Ishikawa (cell line): ENCODE data around the gene DCTN5.

ENCODE experiments used
- CEBPB ChIP-seq: IDR thresholded peaks from 2 replicates; pipeline ENCODE4 v1.6.1; 2012
- EP300 ChIP-seq: IDR thresholded peaks from 2 replicates; pipeline ENCODE4 v1.6.1; 2012; ENCODE audit warnings: borderline replicate concordance
- FOXM1 ChIP-seq: IDR thresholded peaks from 2 replicates; pipeline ENCODE4 v1.6.1; 2012; ENCODE audit warnings: low read depth, borderline replicate concordance
- MAX ChIP-seq: IDR thresholded peaks from 2 replicates; pipeline ENCODE4 v1.6.1; 2012
- REST ChIP-seq: IDR thresholded peaks from 2 replicates; pipeline ENCODE4 v1.6.1; 2012; ENCODE audit warnings: low read depth, mild to moderate bottlenecking
- TAF1 ChIP-seq: IDR thresholded peaks from 2 replicates; pipeline ENCODE4 v1.6.1; 2012; ENCODE audit warnings: low read depth, mild to moderate bottlenecking
- TCF12 ChIP-seq: IDR thresholded peaks from 2 replicates; pipeline ENCODE4 v1.6.1; 2012; ENCODE audit warnings: low read depth
- TEAD4 ChIP-seq: IDR thresholded peaks from 2 replicates; pipeline ENCODE4 v1.6.1; 2012

GRCh38 chr16:23724096-23724784 lies 83.0 kb downstream of the DCTN5 start:
- no peak for TF ChIP-seq TAF1
- no peak for TF ChIP-seq REST
- no peak for TF ChIP-seq FOXM1
- TF ChIP-seq TCF12: no peak
- no peak for TF ChIP-seq EP300
- no peak for TF ChIP-seq CEBPB
- TF ChIP-seq TEAD4: no peak
- TF ChIP-seq MAX: no peak
